Cardiac muscle cell (in vitro differentiated cells and primary cell): ENCODE data around the gene ADCK2. TPM values are rescaled to one million over a fixed set of nuclear protein-coding genes. Genes with fewer than 3 reads are reported as not detected.

Experiments used
- DNase-seq, 2 donors: peaks; one replicate each; pipeline versions ENCODE4 v3.0.0 to v3.0.0-alpha.2; 2010 to 2017; ENCODE audit warnings: low read depth in 1 of 2, low spot score in 1 of 2
- H3K27ac ChIP-seq: fragments of 200-600 bp; sonication (generic); 2 replicates; pipeline ENCODE4 v1.5.1; 2016
- H3K27me3 ChIP-seq: fragments of 200-600 bp; sonication (generic); 2 replicates; pipeline ENCODE4 v1.6.0; 2016; ENCODE audit warnings: control low read depth
- H3K36me3 ChIP-seq: fragments of 200-600 bp; sonication (generic); 2 replicates; pipeline ENCODE4 v1.5.1; 2016; ENCODE audit warnings: control low read depth
- H3K4me1 ChIP-seq: fragments of 200-600 bp; sonication (generic); 2 replicates; pipeline ENCODE4 v1.8.1; 2017; ENCODE audit warnings: low read depth, mild to moderate bottlenecking, mixed run types
- H3K4me3 ChIP-seq: fragments of 200-600 bp; sonication (generic); 2 replicates; pipeline ENCODE4 v1.5.1; 2016; ENCODE audit warnings: mild to moderate bottlenecking
- H3K9me3 ChIP-seq: fragments of 200-600 bp; sonication (generic); 2 replicates; pipeline ENCODE4 v1.5.1; 2017; ENCODE audit warnings: low read depth, mild to moderate bottlenecking, control low read depth
- polyA plus RNA-seq: library from polyadenylated mRNA; unstranded; fragments of >200 nt; fragmentation: Nextera tagmentation; extraction: Ambion mirVana; gene quantifications from 2 replicates; pipeline ENCODE4 v1.2.1, GENCODE V29; 2016
- total RNA-seq: library from RNA; depleted of rRNA; stranded (reverse); fragments of >200 nt; gene quantifications from 2 replicates; pipeline ENCODE4 v1.2.3, GENCODE V29; 2016
- TF ChIP-seq, protein P1 (sequence below): IDR thresholded peaks from 2 replicates; pipeline ENCODE4 v1.5.1; 2012; ENCODE audit warnings: low read depth, mild to moderate bottlenecking, low read length

Gene ADCK2
- total and polyA plus RNA-seq, 2 experiments from 2014 or later = 13.9 to 31.1 TPM

DNA sequence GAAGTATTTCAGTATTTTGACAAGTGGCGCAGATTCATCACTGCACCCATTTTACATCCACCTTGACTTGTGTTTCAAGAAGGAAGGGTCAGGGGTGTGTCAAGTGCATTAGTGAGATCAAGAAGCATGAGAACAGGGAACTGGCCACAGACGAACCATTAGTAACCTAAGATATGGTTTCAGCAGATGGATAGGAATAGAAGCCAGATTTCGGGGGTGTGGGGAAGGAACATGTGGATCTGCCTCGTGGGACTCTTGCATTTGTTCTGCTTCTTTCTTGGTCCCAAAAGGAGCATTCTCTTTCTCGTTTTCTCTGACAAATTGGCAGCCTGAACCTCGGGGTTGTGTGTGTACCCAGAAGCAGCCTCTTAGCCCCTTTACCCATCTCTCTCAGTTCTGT, 41.7 kb upstream of the ADCK2 start:
- Histone ChIP-seq H3K27ac (no peak overlapping the region), H3K36me3 (no peaks in the 10 kb centered on the region), H3K4me1 (peaks cover 21% of the 10 kb centered on the region), H3K4me3 (no peak overlapping the region), H3K27me3 (no peaks in the 10 kb centered on the region), H3K9me3 (no peaks in the 10 kb centered on the region)
- no peak for DNase-seq
- TF ChIP-seq, protein P1, sequence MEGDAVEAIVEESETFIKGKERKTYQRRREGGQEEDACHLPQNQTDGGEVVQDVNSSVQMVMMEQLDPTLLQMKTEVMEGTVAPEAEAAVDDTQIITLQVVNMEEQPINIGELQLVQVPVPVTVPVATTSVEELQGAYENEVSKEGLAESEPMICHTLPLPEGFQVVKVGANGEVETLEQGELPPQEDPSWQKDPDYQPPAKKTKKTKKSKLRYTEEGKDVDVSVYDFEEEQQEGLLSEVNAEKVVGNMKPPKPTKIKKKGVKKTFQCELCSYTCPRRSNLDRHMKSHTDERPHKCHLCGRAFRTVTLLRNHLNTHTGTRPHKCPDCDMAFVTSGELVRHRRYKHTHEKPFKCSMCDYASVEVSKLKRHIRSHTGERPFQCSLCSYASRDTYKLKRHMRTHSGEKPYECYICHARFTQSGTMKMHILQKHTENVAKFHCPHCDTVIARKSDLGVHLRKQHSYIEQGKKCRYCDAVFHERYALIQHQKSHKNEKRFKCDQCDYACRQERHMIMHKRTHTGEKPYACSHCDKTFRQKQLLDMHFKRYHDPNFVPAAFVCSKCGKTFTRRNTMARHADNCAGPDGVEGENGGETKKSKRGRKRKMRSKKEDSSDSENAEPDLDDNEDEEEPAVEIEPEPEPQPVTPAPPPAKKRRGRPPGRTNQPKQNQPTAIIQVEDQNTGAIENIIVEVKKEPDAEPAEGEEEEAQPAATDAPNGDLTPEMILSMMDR = no peak

DNA sequence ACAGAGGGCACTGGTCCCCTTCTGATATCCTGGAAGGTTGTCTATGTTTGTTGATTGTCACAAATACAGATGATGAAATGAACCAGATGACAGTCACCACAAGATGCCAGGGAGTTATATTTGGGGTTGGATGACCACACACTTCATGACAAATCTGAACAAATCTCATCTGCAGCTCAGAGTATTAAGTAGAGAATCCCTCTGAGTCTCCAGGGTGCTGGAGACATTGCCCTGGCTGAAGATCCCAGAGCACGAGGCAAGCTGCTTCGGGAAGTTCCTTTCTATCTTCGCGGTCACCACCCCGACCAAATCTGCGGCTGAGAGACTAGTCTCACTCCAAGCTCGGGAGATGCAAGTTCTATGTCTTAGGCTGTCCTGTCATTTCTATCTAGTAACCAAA, 41.1 kb upstream of the ADCK2 start:
- TF ChIP-seq, protein P1 = no peak
- no peaks in the 10 kb centered on the region for H3K27me3 ChIP-seq

DNA sequence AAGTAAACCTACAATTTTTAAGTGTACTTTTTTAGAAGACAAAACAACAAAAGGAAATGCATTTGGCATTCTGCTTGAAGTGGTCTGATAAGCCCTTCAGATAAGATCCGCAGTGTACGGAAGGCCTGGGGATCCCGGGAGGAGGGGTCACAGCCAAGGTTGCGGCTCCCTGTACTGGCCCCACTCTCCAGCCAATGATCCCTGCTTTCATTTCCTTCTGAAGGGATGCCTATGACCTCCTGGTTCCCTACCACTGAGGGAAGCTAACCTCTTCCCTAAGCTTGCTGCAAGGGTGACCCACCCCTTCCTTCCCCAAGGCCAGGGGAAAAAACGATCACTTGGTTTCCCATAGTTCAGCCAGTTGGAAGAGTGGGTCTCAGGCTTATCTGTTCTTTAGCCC, 37.4 kb upstream of the ADCK2 start:
- Histone ChIP-seq H3K4me3 (no peak overlapping the region), H3K36me3 (no peaks in the 10 kb centered on the region), H3K9me3 (no peaks in the 10 kb centered on the region), H3K27ac (peak overlapping the region; percentile 25), H3K27me3 (no peaks in the 10 kb centered on the region), H3K4me1 (peaks cover 16% of the 10 kb centered on the region)
- DNase-seq = peak in 1 of 2 donors; percentile 49
- TF ChIP-seq, protein P1 = no peak

More for the DNA sequence above, 41.1 kb upstream of the ADCK2 start:
- no peak for DNase-seq
- Histone ChIP-seq H3K36me3 (no peaks in the 10 kb centered on the region), H3K27ac (no peak overlapping the region), H3K4me3 (no peak overlapping the region), H3K4me1 (peaks cover 19% of the 10 kb centered on the region), H3K9me3 (no peaks in the 10 kb centered on the region)

DNA sequence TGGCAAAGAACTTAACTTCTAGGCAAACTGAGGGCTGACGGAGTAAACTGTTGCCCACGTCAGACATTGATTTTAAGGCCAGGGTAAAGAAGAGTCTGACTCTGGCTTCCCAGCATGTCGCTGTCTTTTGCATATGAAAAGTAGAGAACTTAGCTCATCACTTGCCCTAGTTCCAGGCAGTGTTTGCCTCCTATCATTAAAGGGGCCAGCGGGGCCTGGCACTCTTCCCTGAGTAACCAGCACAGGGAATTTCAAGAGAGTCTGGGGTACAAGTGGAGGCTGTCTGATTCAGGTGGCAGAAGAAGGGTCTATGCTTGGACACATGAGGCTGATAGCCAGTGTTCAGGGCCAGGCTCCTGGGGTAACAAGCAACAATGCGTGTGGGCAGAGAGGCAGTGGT, 36.9 kb upstream of the ADCK2 start:
- no peak overlapping the region for H3K4me3 ChIP-seq
- H3K27ac ChIP-seq = peak overlapping the region; percentile 25
- TF ChIP-seq, protein P1 = no peak

DNA sequence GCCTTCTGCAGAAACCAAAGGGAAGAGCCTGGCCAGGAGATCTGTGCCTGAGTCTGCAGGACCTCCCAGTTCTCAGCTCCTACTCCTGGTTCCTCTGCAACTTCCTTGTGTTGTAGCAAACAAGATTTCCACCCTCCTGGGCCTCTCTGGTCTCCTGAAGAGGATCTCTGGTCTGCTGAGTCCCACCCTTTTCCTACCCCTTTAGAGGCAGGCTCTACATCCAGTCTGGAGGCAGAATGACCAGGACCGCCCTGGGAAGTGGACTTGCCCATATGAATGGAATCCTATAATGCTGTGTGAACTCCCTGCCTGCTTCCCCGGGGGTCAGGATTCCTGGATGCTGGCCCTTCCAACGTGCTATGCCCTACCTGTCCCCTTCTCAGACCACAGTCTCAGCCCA, 35.3 kb upstream of the ADCK2 start:
- Histone ChIP-seq H3K27ac (no peak overlapping the region), H3K36me3 (no peaks in the 10 kb centered on the region), H3K4me1 (peaks cover 16% of the 10 kb centered on the region), H3K9me3 (no peaks in the 10 kb centered on the region), H3K27me3 (no peaks in the 10 kb centered on the region), H3K4me3 (no peak overlapping the region)
- no peak for DNase-seq
- TF ChIP-seq, protein P1 = no peak

More for the DNA sequence above, 36.9 kb upstream of the ADCK2 start:
- Histone ChIP-seq H3K36me3 (no peaks in the 10 kb centered on the region), H3K27me3 (no peaks in the 10 kb centered on the region), H3K9me3 (no peaks in the 10 kb centered on the region), H3K4me1 (peaks cover 16% of the 10 kb centered on the region)
- DNase-seq = no peak
